Omental fat pad (tissue), 4 donors: ENCODE results near the gene BAIAP2L2. TPM values are rescaled to one million over a fixed set of nuclear protein-coding genes. Genes with fewer than 3 reads are reported as not detected.
"Not testable (repeated sequence)": the region's sequence is repeated elsewhere in the genome, so short reads cannot be mapped to it uniquely, and the experiment has no call there.

Experiments
- ATAC-seq: fragments of 150-250 bp; one replicate; pipeline ENCODE4 v1.9.1; 2016; ENCODE audit warnings: mild to moderate bottlenecking, moderate library complexity; ENCODE audit not compliant: low FRiP score
- DNase-seq: peaks from one replicate; pipeline ENCODE4 v3.0.0-alpha.2; 2019; ENCODE audit warnings: low spot score
- total RNA-seq, 4 donors: library from RNA; depleted of rRNA; stranded (reverse); fragments of >200 nt; gene quantifications; one replicate each; pipeline ENCODE4 v1.1.0, GENCODE V29; 2016
- TF ChIP-seq, protein P1 (sequence below), 3 donors: fragments of 450-650 bp; IDR thresholded peaks; one replicate each; pipeline ENCODE4 v1.5.1; 2016 to 2017; ENCODE audit warnings: antibody characterized with exemption in 3 of 3, mild to moderate bottlenecking in 3 of 3, moderate library complexity in 2 of 3

BAIAP2L2 gene
- total RNA-seq, 4 donors from 2014 or later, result 2.6 to 4.3 (median 3.2) TPM

DNA sequence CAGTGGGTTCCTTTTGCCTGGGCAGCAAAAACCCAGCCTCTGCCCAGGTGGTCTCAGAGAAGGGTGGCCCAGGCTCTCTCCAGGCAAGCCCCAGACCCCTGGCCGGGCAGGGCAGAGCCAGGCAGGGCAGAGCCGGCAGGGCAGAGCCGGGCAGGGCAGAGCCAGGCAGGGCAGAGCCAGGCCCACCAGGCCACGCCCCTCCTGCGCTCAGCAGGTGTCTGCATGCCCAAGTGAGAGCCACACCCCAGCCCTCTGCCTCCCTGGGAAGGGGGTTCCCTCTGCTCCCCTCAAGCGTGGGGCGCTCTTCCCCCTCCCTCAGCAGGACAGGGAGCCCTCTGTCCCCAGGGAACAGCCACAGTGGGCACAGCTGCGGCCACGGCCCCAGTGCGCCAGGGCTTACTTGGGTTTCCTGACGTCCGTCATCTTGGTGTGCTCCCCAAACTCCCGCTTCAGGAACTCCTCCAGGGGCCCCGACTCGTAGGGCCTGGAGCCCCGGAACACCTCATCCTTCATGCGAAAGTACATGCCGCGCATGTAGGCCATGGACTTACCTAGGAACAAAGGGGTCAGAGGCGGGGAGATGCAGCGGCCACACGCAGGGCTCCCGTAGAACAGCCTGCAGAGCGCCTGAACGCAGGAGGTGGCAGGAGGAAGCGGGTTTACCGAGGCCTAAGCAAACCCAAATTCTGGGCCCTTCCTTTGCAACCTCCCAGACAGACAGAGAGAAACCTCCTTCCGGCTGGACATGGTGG is 10.1 kb upstream of the BAIAP2L2 start:
- no peak for DNase-seq
- TF ChIP-seq, protein P1, sequence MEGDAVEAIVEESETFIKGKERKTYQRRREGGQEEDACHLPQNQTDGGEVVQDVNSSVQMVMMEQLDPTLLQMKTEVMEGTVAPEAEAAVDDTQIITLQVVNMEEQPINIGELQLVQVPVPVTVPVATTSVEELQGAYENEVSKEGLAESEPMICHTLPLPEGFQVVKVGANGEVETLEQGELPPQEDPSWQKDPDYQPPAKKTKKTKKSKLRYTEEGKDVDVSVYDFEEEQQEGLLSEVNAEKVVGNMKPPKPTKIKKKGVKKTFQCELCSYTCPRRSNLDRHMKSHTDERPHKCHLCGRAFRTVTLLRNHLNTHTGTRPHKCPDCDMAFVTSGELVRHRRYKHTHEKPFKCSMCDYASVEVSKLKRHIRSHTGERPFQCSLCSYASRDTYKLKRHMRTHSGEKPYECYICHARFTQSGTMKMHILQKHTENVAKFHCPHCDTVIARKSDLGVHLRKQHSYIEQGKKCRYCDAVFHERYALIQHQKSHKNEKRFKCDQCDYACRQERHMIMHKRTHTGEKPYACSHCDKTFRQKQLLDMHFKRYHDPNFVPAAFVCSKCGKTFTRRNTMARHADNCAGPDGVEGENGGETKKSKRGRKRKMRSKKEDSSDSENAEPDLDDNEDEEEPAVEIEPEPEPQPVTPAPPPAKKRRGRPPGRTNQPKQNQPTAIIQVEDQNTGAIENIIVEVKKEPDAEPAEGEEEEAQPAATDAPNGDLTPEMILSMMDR (IDR thresholded peaks at IDR 0.05), result no peak
- ATAC-seq, result no peak

DNA sequence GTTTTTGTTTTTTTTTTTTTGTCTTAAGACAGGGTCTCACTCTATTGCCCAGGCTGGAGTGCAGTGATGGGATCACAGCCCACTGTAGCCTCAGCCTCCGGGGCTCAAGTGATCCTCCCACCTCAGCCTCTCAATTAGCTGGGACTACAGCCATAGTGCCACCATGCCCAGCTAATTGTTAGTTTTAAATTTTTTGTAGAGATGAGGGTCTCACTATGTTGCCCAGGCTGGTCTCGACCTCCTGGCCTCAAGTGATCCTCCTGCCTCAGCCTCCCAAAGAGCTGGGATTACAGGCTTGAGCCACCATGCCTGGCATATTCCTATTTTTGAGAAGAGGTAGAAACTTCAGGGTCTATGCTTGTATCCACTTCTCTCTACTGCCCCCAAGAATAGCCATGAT is 8.3 kb upstream of the BAIAP2L2 start:
- not testable (repeated sequence) for DNase-seq, ATAC-seq

DNA sequence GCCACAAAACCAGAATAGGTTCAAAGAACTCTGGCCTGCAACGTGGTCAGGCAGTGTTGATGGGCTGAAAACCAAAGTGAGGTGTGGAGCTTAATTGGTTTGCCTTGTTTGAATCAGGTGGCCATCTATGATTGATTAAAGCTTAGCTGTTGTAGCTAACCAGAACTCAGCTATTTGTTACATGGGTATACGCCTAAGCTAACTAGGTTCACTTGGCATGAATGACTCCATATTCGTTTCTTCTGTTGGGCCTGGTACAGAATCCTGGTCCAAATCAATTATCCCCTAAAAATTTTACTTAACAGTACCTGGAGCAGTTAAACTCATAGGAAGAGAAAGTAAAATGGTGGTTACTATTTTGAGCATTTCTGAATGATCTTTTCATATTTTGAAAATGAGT is 7.7 kb upstream of the BAIAP2L2 start:
- ATAC-seq, result no peak
- TF ChIP-seq, protein P1 (IDR thresholded peaks at IDR 0.05), result no peak
- DNase-seq, result no peak

DNA sequence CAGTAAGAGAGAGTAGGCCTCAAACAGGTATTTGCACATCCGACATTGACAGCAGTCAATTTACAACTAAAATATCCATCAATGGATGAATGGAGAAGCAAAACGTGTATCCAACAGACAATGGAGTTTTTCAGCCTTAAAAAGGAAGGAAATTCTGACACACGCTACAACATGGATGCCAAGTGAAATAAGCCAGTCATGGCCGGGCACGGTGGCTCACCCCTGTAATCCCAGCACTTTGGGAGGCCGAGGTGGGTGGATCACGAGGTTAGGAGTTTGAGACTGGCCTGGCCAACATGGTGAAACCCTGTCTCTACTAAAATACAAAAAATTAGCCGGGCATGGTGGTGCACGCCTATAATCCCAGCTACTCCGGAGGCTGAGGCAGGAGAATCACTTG is 7.1 kb upstream of the BAIAP2L2 start:
- ATAC-seq, DNase-seq: not testable (repeated sequence)

DNA sequence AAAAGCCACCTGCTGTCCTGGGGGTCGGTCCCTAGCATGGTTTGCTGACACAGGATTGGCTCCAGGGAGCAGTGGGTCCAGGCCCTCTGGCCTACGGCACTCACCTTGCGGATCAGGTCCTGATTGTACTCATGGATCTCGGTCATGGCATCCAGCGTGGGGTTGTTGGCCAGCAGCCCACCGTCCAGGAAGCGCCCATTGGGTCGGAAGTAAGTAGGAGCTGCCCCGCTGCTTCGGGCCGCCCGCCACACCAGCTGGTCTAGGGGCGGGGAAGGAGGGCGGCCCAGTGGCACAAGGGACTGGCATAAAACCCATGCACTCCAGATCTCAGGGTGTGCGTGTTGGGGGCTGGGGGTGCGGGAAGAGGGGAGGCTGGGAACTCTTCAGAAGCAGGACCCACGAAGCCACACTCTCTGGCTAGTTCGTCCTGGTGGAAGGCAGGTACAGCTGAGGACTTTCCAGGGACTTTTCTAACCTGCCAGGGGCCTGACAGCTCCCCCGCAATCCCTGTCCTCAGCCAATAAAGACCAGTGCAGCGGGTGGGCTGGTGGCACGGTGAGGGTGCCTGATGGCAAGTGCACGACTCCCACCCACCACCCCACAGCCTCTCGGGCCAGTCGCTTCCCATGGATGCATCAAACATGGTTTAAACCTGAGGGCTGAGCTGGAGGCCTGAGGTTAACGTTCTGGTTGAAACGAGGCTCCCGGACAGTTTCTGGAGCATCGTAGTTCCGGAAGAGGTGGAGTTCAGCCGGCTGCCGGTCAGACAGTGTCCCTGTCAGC is 5.1 kb upstream of the BAIAP2L2 start:
- DNase-seq (no peak), ATAC-seq (no peak)
- TF ChIP-seq, protein P1 (IDR thresholded peaks at IDR 0.05), result no peak

DNA sequence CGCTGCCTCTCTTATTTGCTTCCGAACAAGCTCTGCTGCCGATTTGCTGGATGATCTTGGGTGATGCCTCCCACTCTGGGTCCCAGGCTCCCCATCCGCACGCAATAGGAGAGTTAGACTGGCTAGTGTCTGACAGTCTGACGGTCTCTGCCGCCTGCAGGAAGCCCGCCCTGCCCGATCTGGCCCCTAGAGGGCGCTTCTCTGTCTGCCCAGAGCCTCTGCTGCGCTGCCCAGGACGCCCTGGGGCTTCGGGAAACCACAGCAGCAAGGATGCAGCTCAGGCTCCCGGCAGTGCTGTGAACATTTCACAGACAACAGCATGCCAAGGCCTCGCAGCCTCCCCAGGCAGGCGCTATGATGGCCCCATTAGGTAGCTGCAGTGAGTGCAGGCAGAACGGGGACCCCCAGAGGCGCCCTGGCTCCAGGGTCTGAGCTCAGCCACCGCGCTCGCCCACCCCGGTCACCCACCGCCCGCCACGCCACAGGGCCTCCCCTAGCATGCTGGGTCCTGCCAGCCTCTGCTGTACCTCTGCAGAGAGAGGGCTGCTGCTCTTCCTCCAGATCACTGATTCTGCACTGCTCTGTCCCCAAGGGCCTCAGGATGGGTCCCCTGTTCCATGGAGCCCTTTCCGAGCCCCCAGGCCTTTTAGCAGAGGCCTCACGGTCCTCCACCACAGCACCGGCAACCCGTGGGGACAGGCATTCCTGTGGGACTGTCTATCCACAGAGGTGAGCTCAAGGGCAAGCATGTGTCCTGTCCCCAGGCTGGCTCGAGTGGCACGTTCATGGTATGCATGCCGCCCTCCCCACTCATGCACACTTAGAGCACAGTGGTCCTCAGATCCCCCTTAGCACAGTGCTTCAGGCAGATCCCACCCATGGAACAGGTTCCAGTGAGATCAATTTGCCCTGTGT is 4.3 kb upstream of the BAIAP2L2 start:
- TF ChIP-seq, protein P1 (IDR thresholded peaks at IDR 0.05), result peak in 1 of 3 donors; percentile 46
- DNase-seq (peak; percentile 91), ATAC-seq (peak; percentile 81)

DNA sequence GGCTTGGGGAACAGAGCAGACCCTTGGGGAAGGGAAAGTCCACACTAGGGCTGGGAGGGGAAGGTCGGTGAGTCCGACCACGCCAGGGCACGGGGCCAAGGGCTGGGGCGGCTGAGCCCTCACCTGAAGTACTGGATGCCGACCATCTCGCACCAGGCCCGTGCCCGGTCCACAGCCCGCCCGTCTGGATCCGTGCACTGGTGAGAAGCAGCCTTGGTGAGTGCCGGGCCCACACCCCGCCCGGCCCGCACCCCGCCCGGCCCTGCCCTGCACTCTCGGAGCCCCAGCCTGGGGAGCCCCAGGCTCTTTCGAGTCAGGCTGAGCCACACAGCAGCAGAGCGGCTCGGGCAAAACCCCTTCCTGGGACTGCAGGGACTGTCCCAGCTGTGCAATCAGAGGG is 1.9 kb upstream of the BAIAP2L2 start:
- TF ChIP-seq, protein P1 (IDR thresholded peaks at IDR 0.05), result no peak
- ATAC-seq (no peak), DNase-seq (no peak)
